Choroid plexus epithelial cell (primary cell): ENCODE data around the gene C17orf67.

Experiments
- DNase-seq: peaks from one replicate; pipeline ENCODE4 v3.0.0-alpha.2; 2010; ENCODE audit warnings: low read depth
- H3K4me3 ChIP-seq: 2 replicates; pipeline ENCODE4 v1.5.1; 2011; ENCODE audit warnings: low read depth, mild to moderate bottlenecking, control low read depth, low read length, moderate library complexity
- TF ChIP-seq, protein P1 (sequence below): conservative IDR thresholded peaks from 2 replicates; pipeline ENCODE4 v1.5.1; 2011; ENCODE audit warnings: low read depth, mild to moderate bottlenecking, control low read depth, inconsistent platforms, low read length, moderate library complexity

The C17orf67 gene

DNA sequence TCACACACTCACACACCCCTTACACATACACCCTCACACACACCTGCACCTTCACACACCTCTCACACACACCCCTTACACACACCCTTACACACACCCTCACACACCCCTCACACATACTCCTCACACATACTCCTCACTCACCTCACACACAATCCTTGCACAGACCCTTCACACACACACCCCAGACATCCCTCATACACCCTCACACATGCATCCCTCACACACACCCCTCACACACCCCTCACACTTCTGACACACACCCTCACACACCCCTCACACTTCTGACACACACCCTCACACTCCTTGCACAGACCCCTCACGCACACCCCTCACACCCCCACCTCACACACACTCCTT, 23.9 kb downstream of the C17orf67 start:
- no peak overlapping the region for H3K4me3 ChIP-seq
- TF ChIP-seq, protein P1, sequence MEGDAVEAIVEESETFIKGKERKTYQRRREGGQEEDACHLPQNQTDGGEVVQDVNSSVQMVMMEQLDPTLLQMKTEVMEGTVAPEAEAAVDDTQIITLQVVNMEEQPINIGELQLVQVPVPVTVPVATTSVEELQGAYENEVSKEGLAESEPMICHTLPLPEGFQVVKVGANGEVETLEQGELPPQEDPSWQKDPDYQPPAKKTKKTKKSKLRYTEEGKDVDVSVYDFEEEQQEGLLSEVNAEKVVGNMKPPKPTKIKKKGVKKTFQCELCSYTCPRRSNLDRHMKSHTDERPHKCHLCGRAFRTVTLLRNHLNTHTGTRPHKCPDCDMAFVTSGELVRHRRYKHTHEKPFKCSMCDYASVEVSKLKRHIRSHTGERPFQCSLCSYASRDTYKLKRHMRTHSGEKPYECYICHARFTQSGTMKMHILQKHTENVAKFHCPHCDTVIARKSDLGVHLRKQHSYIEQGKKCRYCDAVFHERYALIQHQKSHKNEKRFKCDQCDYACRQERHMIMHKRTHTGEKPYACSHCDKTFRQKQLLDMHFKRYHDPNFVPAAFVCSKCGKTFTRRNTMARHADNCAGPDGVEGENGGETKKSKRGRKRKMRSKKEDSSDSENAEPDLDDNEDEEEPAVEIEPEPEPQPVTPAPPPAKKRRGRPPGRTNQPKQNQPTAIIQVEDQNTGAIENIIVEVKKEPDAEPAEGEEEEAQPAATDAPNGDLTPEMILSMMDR, result no peak
- no peak for DNase-seq

DNA sequence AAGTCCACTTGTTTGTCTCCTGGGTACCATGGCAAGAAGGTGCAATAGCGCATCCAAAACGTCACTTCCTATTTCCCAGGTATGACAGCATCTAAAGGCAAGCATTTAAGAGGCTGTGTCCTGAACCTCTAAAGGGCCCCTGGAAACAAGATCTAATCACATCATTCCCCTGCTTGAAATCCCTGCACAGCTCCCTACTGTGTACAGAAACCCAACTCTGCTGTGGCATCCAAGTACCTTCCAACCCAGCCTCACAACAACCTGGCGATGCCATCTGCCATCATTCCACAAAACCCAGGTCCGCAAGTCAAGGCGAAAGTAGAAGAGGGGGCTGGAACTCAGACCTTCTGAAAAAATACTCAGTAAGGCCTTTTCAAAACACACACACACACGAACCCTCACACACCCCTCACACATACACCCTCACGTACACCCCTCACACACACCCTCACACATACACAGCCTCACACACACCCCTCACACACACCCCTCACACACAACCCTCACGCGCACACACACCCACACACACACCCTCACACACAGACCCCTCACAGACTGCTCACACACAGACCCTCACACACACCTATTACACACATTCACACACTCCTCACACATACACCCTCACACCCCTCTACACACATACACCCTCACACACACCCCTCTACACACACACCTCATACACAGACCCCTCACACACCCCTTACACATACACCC, 24.5 kb downstream of the C17orf67 start:
- no peak overlapping the region for H3K4me3 ChIP-seq
- TF ChIP-seq, protein P1, result no peak
- no peak for DNase-seq

DNA sequence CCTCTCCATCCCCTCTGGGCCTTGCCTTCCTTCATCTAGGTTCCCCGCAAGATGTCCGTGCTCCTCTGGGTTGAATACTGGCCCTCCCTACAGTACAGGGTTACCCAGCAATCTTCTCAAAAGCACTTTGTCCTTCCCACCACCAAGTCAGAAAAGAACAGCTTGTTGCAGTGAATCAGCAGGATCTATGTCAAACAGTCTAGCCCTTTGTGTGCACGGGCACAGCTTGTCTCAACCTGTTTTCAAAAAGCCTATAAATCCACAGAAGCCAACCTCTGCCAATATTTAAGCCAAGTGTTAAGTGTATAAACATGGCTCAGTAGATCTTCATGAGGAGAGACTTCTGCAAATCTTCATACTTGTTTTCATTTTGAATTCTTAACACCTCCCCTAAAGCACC, 25.2 kb downstream of the C17orf67 start:
- DNase-seq, result no peak
- TF ChIP-seq, protein P1, result no peak
- no peak overlapping the region for H3K4me3 ChIP-seq

DNA sequence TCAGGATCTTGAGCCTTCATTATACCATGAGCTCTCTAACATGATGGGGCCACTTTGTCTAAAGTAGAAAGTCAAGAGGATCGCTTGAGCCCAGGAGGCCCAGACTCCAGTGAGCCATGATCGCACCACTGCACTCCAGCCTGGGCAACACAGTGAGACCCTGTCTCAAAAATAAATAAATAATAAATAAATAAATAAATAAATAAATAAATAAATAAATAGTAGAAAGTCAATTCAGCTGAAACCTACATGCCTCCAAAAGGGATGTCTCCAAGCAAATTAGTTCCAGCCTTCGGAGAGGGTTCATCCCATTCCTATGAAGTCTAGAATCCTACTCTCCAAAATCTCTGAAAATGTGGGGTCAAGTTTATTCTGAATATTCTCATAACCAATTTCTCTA, 26.0 kb downstream of the C17orf67 start:
- no peak for DNase-seq
- TF ChIP-seq, protein P1, result no peak
- no peak overlapping the region for H3K4me3 ChIP-seq

DNA sequence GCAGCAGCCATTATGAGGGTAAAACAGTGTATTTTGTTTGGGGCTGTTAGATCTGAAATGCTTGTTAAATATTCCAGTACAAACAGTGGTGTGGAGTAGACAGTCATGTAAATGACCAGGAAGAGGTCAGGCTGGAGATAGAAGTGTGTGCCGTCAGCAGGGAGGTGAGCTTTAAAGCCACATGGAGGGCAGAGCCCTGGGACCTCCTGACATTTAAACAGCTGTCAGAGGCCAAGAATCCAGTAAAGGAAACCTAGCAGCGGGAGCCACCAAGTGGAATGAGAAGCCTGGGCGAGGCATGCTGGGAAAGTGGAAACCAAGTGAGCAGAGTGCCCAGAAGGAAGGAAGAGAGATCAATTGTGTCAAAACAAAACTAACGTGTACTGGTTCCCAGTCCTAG, 26.8 kb downstream of the C17orf67 start:
- peak; percentile 17 for DNase-seq
- TF ChIP-seq, protein P1, result no peak
- no peak overlapping the region for H3K4me3 ChIP-seq

DNA sequence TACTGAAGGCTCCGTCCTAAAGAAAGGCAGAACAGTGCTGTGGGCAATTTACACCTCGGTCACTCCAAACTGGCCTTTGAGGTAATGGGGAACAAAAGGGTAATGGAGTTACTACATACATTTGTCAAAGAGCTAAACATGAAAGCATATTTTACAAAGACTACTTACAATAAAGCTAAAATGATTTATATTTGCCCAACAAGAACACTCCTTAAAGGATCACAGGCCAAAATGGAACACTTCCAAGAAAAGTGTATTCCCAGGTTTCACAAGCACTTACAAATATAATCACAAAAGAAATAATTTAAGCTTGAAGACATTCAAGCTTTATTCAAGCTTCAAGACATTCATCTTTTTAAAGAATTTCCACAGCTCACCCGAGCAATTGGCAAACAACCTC, 29.3 kb downstream of the C17orf67 start:
- no peak for DNase-seq
- TF ChIP-seq, protein P1, result no peak

DNA sequence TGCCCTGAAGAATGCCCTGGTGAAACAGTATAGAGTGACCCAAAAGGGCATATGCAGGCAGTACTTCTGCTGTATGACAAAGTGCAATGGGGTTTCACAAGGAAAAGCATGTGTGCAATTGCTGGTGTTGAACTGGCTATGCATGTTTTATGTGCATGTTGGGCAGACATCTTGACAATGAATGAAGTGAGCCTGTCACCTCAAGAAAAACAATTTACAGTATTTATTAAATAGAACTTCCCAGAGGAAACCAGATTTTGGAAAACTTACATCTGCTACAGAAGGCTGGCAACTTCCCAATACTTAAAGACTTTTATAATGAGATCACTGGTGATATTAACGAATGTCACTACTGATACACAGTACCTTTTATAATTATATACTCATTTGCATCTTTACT, 30.6 kb downstream of the C17orf67 start:
- TF ChIP-seq, protein P1, result no peak
- DNase-seq, result no peak
- H3K4me3 ChIP-seq, result no peak overlapping the region

More for the DNA sequence above, 29.3 kb downstream of the C17orf67 start:
- H3K4me3 ChIP-seq, result no peak overlapping the region
